ENCODE measurements around the gene ZNF544.

The ZNF544 gene

GRCh38 chr19:58228585-58229254 is at the start of gene ZNF544:
TSS of gene ZNF544 (plus strand) at chr19:58228914. CDS start at chr19:58244024, 15,110 bp downstream.
- Histone ChIP-seq H3K4me1 (ENCODE audit: control insufficient read depth, insufficient read depth, low read length) (peaks cover 10% of the 10 kb centered on the region), H3K9ac (ENCODE audit: low read length) (peak within 1 kb of the TSS; percentile 93), H3K9me3 (ENCODE audit: control insufficient read depth, low read length) (peaks cover 12% of the 10 kb centered on the region), H3K36me3 (ENCODE audit: control insufficient read depth, insufficient read depth, low read length, severe bottlenecking) (peaks cover 34% of the 10 kb centered on the region), H3K4me3 (ENCODE audit: low read length) (peak within 1 kb of the TSS; percentile 93), H3K27me3 (replicated peaks; ENCODE audit: control insufficient read depth, insufficient read depth, low read length) (no peaks in the 10 kb centered on the region)
- peak; percentile 61 for DNase-seq (ENCODE audit: low read depth)

GRCh38 chr19:58181902-58182576 is 46.7 kb upstream of the ZNF544 start:
- peaks cover 48% of the 10 kb centered on the region for H3K36me3 ChIP-seq (ENCODE audit: control insufficient read depth, insufficient read depth, low read length, severe bottlenecking)
- H3K9me3 ChIP-seq (ENCODE audit: control insufficient read depth, low read length) = peaks cover 84% of the 10 kb centered on the region
- no peaks in the 10 kb centered on the region for H3K27me3 ChIP-seq (replicated peaks; ENCODE audit: control insufficient read depth, insufficient read depth, low read length)
- peak; percentile 9 for DNase-seq (ENCODE audit: low read depth)
- no peak overlapping the region for H3K9ac ChIP-seq (ENCODE audit: low read length)
- peaks cover 4% of the 10 kb centered on the region for H3K4me1 ChIP-seq (ENCODE audit: control insufficient read depth, insufficient read depth, low read length)
- H3K4me3 ChIP-seq (ENCODE audit: low read length) = peak overlapping the region; percentile 88

GRCh38 chr19:58182577-58182988 is 46.1 kb upstream of the ZNF544 start:
- H3K36me3 ChIP-seq (ENCODE audit: control insufficient read depth, insufficient read depth, low read length, severe bottlenecking) = peaks cover 50% of the 10 kb centered on the region
- peaks cover 84% of the 10 kb centered on the region for H3K9me3 ChIP-seq (ENCODE audit: control insufficient read depth, low read length)
- H3K9ac ChIP-seq (ENCODE audit: low read length) = peak overlapping the region; percentile 97
- DNase-seq (ENCODE audit: low read depth) = no peak
- H3K4me1 ChIP-seq (ENCODE audit: control insufficient read depth, insufficient read depth, low read length) = peaks cover 4% of the 10 kb centered on the region
- H3K27me3 ChIP-seq (replicated peaks; ENCODE audit: control insufficient read depth, insufficient read depth, low read length) = no peaks in the 10 kb centered on the region
- H3K4me3 ChIP-seq (ENCODE audit: low read length) = peak overlapping the region; percentile 88

DNA sequence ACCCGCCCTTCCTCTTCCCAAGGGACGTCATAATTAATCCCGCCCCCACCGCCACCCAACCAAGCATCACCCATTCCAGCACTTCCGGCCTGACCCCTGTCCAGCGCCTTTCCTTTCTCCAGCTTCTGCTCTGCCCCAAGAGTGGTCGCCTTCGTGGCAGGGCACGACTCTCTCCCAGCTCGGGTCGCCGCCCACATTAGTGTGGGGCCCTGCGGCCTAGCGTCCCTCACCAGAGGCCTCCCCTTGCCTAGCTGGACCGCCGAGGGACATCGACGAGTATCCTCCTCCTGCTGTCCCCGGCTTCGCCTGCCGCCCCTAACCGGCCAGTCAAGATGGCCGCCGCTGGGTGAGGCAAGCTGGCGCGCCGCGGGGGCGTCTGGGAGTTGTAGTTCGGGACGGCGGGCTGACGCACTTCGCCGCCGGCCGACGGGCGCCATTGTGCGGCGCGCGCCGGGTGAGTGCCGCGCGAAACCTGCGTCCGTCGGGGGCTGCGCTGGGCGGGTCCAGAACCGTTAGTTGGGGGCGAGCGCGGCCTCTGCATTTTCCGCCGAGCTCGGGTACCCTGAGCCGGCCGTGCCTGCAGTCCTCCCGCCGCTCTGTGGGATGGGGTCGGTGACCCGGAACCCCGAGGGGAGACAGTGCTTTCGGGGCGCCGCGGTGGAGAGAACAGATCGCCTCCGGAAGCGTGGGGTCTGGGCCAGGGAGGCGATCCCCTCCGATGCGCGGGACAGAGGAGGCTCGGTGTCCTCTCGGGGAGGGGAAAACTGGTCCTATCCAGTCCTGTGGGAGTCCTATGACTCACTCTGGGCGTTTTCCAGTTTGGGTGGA is 45.5 kb upstream of the ZNF544 start, which contains the start of gene ZNF274:
Gene ZNF274, plus strand, starts transcription at position 73 of the 828 bp plus-strand sequence. CDS start 905 bp downstream, outside the sequence.
- Histone ChIP-seq H3K27me3 (replicated peaks; ENCODE audit: control insufficient read depth, insufficient read depth, low read length) (no peaks in the 10 kb centered on the region), H3K4me1 (ENCODE audit: control insufficient read depth, insufficient read depth, low read length) (peaks cover 4% of the 10 kb centered on the region), H3K4me3 (ENCODE audit: low read length) (peak within 1 kb of the TSS; percentile 88), H3K9me3 (ENCODE audit: control insufficient read depth, low read length) (peaks cover 84% of the 10 kb centered on the region), H3K36me3 (ENCODE audit: control insufficient read depth, insufficient read depth, low read length, severe bottlenecking) (peaks cover 50% of the 10 kb centered on the region), H3K9ac (ENCODE audit: low read length) (peak within 1 kb of the TSS; percentile 97)
- peak; percentile 95 for DNase-seq (ENCODE audit: low read depth)

GRCh38 chr19:58183817-58184215 is 44.9 kb upstream of the ZNF544 start:
- peaks cover 81% of the 10 kb centered on the region for H3K9me3 ChIP-seq (ENCODE audit: control insufficient read depth, low read length)

GRCh38 chr19:58196901-58197616 is 31.7 kb upstream of the ZNF544 start:
- Histone ChIP-seq H3K9me3 (ENCODE audit: control insufficient read depth, low read length) (peaks cover 98% of the 10 kb centered on the region), H3K4me1 (ENCODE audit: control insufficient read depth, insufficient read depth, low read length) (no peaks in the 10 kb centered on the region), H3K9ac (ENCODE audit: low read length) (no peak overlapping the region), H3K27me3 (replicated peaks; ENCODE audit: control insufficient read depth, insufficient read depth, low read length) (no peaks in the 10 kb centered on the region), H3K4me3 (ENCODE audit: low read length) (peak overlapping the region; percentile 70), H3K36me3 (ENCODE audit: control insufficient read depth, insufficient read depth, low read length, severe bottlenecking) (peaks cover 98% of the 10 kb centered on the region)
- DNase-seq (ENCODE audit: low read depth) = peak; percentile 12

More at GRCh38 chr19:58183817-58184215, 44.9 kb upstream of the ZNF544 start:
- H3K36me3 ChIP-seq (ENCODE audit: control insufficient read depth, insufficient read depth, low read length, severe bottlenecking) = peaks cover 47% of the 10 kb centered on the region
- DNase-seq (ENCODE audit: low read depth) = no peak
- peak overlapping the region; percentile 88 for H3K4me3 ChIP-seq (ENCODE audit: low read length)
- peaks cover 4% of the 10 kb centered on the region for H3K4me1 ChIP-seq (ENCODE audit: control insufficient read depth, insufficient read depth, low read length)
- no peaks in the 10 kb centered on the region for H3K27me3 ChIP-seq (replicated peaks; ENCODE audit: control insufficient read depth, insufficient read depth, low read length)
- peak overlapping the region; percentile 97 for H3K9ac ChIP-seq (ENCODE audit: low read length)

- Histone ChIP-seq H3K27me3 (replicated peaks; ENCODE audit: control insufficient read depth, insufficient read depth, low read length) (no peaks in the 10 kb centered on the region), H3K36me3 (ENCODE audit: control insufficient read depth, insufficient read depth, low read length, severe bottlenecking) (peaks cover 86% of the 10 kb centered on the region), H3K9me3 (ENCODE audit: control insufficient read depth, low read length) (peaks cover 100% of the 10 kb centered on the region), H3K9ac (ENCODE audit: low read length) (no peak overlapping the region), H3K4me1 (ENCODE audit: control insufficient read depth, insufficient read depth, low read length) (no peaks in the 10 kb centered on the region), H3K4me3 (ENCODE audit: low read length) (peak overlapping the region; percentile 58)
- DNase-seq (ENCODE audit: low read depth) = no peak
Observed at GRCh38 chr19:58203814-58204475, 24.8 kb upstream of the ZNF544 start.

GRCh38 chr19:58204566-58204965 is 24.1 kb upstream of the ZNF544 start:
- Histone ChIP-seq H3K9me3 (ENCODE audit: control insufficient read depth, low read length) (peaks cover 100% of the 10 kb centered on the region), H3K9ac (ENCODE audit: low read length) (no peak overlapping the region), H3K27me3 (replicated peaks; ENCODE audit: control insufficient read depth, insufficient read depth, low read length) (no peaks in the 10 kb centered on the region), H3K4me1 (ENCODE audit: control insufficient read depth, insufficient read depth, low read length) (no peaks in the 10 kb centered on the region), H3K36me3 (ENCODE audit: control insufficient read depth, insufficient read depth, low read length, severe bottlenecking) (peaks cover 86% of the 10 kb centered on the region), H3K4me3 (ENCODE audit: low read length) (peak overlapping the region; percentile 58)
- no peak for DNase-seq (ENCODE audit: low read depth)

DNA sequence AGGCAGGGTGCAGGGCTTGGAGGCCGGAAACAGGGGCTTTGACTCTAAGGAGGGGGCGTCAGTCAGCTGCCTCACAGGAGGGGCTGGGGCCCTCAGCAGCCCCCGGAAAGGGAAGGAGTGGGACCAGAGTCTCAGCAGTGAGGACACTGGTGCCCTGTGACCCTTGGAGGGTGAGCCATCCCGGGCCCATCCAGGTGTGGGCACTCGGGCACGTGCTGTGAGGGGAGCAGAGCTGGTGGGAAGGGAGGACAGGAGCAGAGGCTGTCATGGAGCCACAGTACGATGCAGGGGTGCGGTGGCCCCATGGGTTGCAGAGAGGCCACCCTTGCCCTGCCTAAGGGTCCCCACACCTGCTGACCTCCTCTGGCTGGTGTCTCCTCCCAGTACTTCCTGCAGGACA is 19.1 kb upstream of the ZNF544 start:
- H3K4me1 ChIP-seq (ENCODE audit: control insufficient read depth, insufficient read depth, low read length) = no peaks in the 10 kb centered on the region
- no peak for DNase-seq (ENCODE audit: low read depth)
- H3K9ac ChIP-seq (ENCODE audit: low read length) = no peak overlapping the region
- peaks cover 97% of the 10 kb centered on the region for H3K36me3 ChIP-seq (ENCODE audit: control insufficient read depth, insufficient read depth, low read length, severe bottlenecking)
- peaks cover 100% of the 10 kb centered on the region for H3K9me3 ChIP-seq (ENCODE audit: control insufficient read depth, low read length)
- no peaks in the 10 kb centered on the region for H3K27me3 ChIP-seq (replicated peaks; ENCODE audit: control insufficient read depth, insufficient read depth, low read length)
- H3K4me3 ChIP-seq (ENCODE audit: low read length) = peak overlapping the region; percentile 65

DNA sequence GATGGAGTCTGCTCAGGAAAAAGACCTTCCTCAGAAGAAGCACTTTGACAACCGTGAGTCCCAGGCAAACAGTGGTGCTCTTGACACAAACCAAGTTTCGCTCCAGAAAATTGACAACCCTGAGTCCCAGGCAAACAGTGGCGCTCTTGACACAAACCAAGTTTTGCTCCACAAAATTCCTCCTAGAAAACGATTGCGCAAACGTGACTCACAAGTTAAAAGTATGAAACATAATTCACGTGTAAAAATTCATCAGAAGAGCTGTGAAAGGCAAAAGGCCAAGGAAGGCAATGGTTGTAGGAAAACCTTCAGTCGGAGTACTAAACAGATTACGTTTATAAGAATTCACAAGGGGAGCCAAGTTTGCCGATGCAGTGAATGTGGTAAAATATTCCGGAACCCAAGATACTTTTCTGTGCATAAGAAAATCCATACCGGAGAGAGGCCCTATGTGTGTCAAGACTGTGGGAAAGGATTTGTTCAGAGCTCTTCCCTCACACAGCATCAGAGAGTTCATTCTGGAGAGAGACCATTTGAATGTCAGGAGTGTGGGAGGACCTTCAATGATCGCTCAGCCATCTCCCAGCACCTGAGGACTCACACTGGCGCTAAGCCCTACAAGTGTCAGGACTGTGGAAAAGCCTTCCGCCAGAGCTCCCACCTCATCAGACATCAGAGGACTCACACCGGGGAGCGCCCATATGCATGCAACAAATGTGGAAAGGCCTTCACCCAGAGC is 16.2 kb upstream of the ZNF544 start:
- no peaks in the 10 kb centered on the region for H3K27me3 ChIP-seq (replicated peaks; ENCODE audit: control insufficient read depth, insufficient read depth, low read length)
- H3K9ac ChIP-seq (ENCODE audit: low read length) = no peak overlapping the region
- peaks cover 68% of the 10 kb centered on the region for H3K36me3 ChIP-seq (ENCODE audit: control insufficient read depth, insufficient read depth, low read length, severe bottlenecking)
- H3K4me1 ChIP-seq (ENCODE audit: control insufficient read depth, insufficient read depth, low read length) = no peaks in the 10 kb centered on the region
- peak overlapping the region; percentile 70 for H3K4me3 ChIP-seq (ENCODE audit: low read length)
- DNase-seq (ENCODE audit: low read depth) = no peak
- peaks cover 100% of the 10 kb centered on the region for H3K9me3 ChIP-seq (ENCODE audit: control insufficient read depth, low read length)
